Pulmonary artery endothelial cell (primary cell): ENCODE measurements around the gene HDLBP. TPM values are rescaled to one million over a fixed set of nuclear protein-coding genes. Genes with fewer than 3 reads are reported as not detected.

Experiments
- DNase-seq: peaks from one replicate; pipeline ENCODE4 v3.0.0-alpha.2; 2011; ENCODE audit warnings: low read depth, low spot score
- total RNA-seq: library from RNA; depleted of rRNA; stranded (reverse); fragments of >200 nt; gene quantifications from 2 replicates; pipeline ENCODE4 v1.2.3, GENCODE V29; 2014

The HDLBP gene
- total RNA-seq, 1 donor from 2014 or later = 980 TPM

- DNase-seq = no peak
These were observed 119.9 kb downstream of the HDLBP start for GRCh38 chr2:241195506-241196130.

DNA sequence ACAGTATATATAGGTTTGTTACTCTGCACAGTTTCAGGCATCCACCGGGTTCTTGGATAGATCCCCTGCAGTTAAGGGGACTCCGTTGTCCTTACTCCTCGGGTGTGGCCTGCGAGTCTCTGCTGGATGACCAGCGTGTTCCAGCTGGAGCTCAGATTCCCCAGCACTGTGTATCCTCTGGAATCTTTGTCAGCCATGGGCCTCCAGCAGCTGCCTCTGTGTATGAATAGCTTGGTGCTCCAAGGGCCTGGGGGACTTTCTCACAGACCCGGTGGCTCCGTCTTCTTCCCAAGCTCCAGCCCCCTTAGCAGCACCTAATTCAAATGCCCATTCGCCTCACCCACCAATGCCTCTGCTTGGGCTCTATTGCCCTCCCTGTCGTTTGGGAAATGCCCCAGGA is 120.7 kb downstream of the HDLBP start:
- DNase-seq = no peak

GRCh38 chr2:241193271-241193670 is 122.2 kb downstream of the HDLBP start:
- no peak for DNase-seq

DNA sequence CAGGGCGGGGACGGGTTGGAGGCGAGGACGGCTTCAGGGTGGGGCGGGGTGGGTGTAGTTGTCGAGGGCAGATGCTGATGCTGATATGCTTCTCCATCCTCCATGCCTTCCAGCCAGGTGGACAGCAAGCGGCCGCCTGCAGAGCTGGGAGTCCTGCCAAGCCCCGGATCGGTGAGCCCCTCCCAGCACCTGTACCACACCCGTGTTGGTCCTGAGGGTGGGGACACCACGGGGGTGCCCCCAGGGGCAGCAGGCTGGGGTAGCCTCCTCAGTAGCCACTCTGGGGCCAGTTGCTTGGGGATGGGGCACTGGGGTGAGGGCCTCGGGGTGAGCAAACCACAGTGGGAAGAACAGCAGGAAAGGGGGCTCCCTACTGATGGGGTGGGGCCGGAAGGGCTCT is 124.4 kb downstream of the HDLBP start:
- no peak for DNase-seq

DNA sequence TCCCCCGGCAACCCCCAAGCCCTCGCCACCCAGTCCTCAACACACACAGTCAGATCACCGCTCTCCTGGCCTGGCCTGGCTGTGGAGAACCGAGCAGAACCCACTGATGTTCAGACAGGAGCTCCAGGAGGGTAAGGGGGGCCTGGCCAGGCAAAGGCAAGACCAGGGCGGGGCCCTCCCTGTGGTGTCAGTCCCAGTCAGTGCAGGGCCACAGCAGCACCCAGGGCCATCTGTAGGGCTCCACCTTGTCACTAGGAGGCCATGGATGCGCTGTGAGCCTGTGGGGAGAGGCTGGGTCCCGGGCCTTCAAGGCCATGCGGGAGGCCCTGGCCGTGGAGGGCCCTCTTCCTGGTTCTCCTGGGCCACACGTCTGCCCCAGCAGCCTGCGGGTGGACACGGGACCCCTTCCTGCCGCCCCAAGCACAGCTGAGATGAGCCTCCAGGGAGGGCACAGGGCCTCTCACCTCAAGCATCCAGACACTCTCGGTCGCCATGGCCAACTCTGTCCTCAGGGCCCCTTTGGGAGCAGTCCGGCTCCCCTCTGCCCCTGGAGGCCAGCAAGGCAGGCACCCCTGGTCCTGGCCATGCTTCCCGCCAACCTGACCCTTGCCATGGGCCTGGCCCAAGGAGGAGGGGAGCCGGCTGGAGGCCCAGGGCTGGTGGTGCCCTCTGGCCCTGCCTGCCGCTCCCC is 125.0 kb downstream of the HDLBP start:
- DNase-seq = no peak

- no peak for DNase-seq
These were observed 125.6 kb downstream of the HDLBP start for GRCh38 chr2:241189856-241190201.

- no peak for DNase-seq
These were observed 126.2 kb downstream of the HDLBP start for GRCh38 chr2:241189093-241189855.

GRCh38 chr2:241188361-241189092 is 126.9 kb downstream of the HDLBP start, which contains the start of gene ANO7:
Gene ANO7 (plus strand): TSS chr2:241188677. CDS start chr2:241190064, 1,387 bp downstream.
- no peak for DNase-seq

- no peak for DNase-seq
These were observed 127.6 kb downstream of the HDLBP start for GRCh38 chr2:241187918-241188234.

DNA sequence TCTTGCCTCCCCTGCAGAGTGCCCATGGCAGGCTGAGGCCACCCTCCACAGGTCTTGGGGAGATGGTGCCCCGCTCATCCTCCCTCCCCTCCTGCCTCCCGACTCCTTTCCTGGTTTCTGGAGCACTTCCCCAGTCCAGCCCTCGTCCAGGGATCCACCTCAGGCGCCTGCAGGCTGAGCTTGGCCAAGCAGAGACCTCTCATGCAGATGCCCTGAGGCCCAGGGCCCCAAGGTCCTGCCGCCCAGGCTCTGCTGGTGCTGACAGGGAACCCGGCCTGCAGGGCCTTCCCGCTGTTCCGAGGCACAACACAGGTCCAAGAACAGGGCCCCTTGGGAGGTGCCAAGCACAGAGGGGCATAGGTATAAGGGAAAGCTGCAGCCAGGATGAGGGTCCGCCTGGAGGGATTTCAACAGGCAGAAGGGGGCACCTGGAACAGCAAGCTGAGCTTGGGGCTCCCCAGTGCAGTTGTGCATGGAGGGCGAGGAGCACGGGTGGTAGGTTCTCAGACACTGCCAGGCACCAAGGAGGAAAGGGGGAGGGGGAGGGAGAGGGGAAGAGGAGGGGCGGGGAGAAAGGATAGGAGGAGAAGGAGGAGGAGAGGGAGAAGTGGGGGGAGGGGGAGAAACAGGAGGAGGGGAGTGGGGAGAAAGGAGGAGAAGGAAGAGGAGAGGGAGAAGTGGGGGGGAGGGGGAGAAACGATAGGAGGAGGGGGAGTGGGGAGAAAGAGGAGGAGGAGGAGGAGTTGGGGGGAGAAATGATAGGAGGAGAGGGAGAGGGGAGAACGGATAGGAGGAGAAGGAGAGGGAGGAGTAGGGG is 128.2 kb downstream of the HDLBP start:
- no peak for DNase-seq

- no peak for DNase-seq
These were observed 129.5 kb downstream of the HDLBP start for GRCh38 chr2:241185961-241186360.

DNA sequence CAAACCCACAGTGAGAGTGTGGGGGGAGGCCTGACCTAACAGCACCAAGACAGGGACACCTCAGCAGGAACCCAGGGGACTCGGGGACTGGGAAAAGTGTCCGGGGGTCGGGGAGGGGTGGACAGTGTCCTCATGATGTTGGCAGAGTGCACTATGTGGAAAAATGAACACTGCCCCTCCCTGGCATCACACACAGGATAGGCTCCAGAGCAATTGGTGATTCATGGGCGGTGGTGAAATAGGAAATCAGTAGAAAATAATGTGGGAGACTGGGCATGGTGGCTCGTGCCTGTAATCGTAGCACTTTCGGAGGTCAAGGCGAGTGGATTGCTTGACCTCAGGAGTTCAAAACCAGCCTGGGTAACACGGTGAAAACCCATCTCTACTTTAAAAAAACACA is 130.6 kb downstream of the HDLBP start:
- DNase-seq = no peak

DNA sequence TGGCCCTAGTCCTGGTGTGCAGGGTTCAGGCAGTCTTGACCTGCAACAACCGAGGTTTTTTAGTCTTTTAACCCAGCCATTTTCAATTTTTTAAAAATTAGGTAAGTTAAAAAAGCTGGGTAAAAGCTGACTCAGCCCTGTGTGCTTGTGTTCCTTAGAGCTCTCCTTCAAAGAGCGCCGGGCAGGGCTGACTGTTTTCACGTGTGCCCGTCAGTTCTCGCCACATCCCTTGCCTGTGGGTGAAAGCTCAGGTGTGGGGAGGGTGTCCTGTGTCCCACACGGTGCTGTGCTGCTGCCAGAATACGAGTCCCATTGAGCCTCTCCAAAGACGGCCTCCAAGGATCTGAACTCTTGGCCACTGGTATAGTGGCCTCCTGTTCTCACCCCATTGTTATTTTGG is 132.3 kb downstream of the HDLBP start:
- no peak for DNase-seq

DNA sequence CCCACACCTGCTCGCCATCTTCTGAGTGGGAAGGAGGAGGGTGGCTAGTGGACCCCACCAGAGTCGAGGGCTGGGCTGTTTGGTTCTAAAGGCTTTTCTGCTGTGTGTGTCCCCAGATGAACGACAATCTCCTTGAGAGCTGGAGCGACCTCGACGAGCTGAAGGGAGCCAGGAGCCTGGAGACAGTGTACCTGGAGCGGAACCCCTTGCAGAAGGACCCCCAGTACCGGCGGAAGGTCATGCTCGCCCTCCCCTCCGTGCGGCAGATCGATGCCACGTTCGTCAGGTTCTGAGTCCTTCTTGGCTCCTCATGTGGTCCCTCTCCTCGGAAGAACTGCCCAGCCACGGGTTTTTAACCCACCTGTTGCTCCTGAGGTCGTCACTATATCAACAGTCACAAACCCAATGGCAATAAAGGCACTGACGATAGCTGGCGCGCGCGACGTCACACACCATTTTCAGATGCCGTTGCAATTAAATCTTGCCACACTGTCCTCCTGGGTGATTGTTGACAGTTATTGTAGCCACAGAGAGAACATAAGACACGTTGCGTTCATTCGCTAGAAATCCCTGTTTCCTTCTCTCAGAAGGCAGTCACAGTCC is 132.8 kb downstream of the HDLBP start:
- no peak for DNase-seq

- no peak for DNase-seq
These were observed 133.3 kb downstream of the HDLBP start for GRCh38 chr2:241182126-241182525.

DNA sequence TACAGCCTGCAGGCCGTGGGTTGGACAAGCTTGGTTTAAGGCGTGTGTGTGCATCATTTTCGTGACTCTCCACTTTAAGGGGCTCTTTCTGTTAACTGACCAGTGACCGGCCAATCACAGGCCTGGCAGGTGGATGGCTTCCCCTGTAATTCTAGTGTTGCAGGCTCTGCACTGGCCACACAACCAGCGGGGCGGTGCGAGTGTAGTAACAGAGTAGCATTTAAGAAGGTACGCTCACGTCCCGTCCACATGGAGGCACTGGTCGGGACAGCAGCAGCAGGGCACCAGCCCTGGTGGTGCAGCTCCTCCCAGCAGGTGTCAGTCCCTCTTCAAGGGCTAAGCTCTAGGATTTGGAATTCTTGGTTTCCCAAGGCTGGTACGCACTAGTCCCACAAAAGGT is 135.0 kb downstream of the HDLBP start:
- DNase-seq = no peak

DNA sequence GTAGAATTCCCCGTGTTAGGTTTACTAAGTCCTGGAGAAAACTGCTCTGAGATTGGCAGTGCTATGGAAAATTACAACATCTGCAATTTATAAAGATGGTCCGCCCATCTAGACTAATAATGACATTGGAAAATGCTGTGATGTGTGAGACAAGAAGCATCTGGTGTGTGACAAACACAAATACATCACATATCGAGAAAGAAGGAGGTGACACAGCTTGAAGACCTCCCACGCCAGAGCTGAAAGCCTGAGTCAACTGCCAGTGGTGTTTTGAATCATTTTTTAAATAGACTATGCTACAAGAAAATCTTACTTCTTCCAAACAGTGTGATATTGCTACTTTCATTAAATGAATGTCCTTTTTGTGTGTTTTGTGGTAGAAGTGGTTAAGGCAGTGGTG is 135.6 kb downstream of the HDLBP start:
- DNase-seq = no peak

DNA sequence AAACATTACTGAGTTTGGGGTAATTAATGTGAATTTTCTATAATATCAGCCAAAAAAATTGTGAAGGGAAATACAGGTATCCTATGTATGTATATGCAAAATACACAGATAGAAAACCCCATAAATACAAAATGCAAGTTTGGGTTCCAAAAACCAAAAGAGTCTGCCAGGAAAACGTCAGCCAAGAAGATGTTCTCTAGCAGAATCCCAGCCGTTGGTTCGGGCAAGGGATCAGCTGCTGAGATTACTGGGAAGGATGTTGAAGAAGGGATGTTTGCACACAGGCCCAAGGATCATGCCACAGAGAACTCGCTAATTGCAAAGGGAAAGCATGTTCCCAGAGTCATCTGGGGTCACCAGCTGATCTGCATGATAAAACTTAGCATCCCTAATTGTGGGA is 136.5 kb downstream of the HDLBP start:
- DNase-seq = no peak

- no peak for DNase-seq
These were observed 137.7 kb downstream of the HDLBP start for GRCh38 chr2:241177526-241178334.
